Fibroblast of gingiva (primary cell): Measurements from ENCODE around the gene CPLX3.

ENCODE experiments used
- DNase-seq: peaks from one replicate; pipeline ENCODE4 v3.0.0-alpha.2; 2011; ENCODE audit warnings: low read depth

Gene CPLX3

DNA sequence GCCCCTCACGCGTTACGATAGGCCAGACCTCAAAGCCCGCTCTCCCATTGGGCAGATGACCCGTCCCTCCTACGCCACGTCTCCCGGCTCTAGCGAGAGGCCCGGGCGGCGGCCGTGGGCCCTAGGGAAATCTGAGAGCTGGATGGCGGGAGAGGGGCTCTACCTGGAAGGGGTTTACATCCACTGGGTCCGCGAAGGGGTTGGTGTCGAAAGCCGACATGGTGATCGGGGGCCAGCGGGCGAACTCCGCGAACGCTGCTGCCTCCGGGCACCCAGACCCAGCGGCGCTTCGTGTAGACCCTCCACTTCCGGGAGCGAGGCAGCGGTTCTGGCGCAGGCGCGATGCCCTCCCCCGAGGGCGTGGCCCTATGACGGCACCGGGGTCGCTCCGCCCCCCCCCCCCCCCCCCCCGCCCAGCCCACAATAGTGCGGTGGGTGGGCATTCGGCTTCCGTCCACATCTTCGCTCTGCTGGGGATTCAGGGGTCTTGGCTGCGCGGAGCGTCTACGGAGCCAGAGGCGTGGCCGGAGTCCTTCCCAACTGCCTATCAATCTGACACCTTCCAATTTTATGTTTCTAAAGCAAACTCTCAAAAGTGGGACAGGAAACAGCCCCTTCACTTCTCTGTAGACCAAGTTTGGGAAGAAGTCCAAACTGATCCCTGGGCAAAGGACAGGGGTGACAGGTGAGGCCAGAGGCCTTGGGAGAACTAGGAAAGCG, 46.8 kb downstream of the CPLX3 start, which contains the start of gene SCAMP2:
Gene SCAMP2, minus strand, starts transcription at position 330 of the 720 bp plus-strand sequence. Its CDS starts 110 bp downstream, at position 220.
- peak; percentile 94 for DNase-seq

GRCh38 chr15:74873756-74874424, 47.5 kb downstream of the CPLX3 start:
- DNase-seq: no peak

GRCh38 chr15:74878273-74878672, 51.8 kb downstream of the CPLX3 start:
- DNase-seq: no peak
